Measurements from ENCODE around the gene DLG2. TPM values are rescaled to one million over a fixed set of nuclear protein-coding genes. Genes with fewer than 3 reads are reported as not detected.

DLG2 gene
- total and polyA plus RNA-seq, 2 donors = 4.8 to 6.6 TPM

GRCh38 chr11:84034484-84034883 is 1592.7 kb downstream of the DLG2 start:
- no peak for DNase-seq (ENCODE audit: low read depth in 6 of 9, low spot score in 9 of 9)
- H3K27ac ChIP-seq (ENCODE audit: low read depth in 1 of 2, low read length in 1 of 2) = no peak overlapping the region
- no peak overlapping the region for H3K4me3 ChIP-seq (ENCODE audit: low read length in 2 of 2)
- no peaks in the 10 kb centered on the region for H3K36me3 ChIP-seq (ENCODE audit: control insufficient read depth in 2 of 2, insufficient read depth in 2 of 2, low read length in 1 of 2)
- no peaks in the 10 kb centered on the region for H3K4me1 ChIP-seq (ENCODE audit: control insufficient read depth in 2 of 2, insufficient read depth in 2 of 2, low read length in 2 of 2)
- no peaks in the 10 kb centered on the region for H3K27me3 ChIP-seq (ENCODE audit: control insufficient read depth in 2 of 2, insufficient read depth in 1 of 2, low read length in 1 of 2)
- no peaks in the 10 kb centered on the region for H3K9me3 ChIP-seq (ENCODE audit: control insufficient read depth in 2 of 2, insufficient read depth in 1 of 2, low read length in 1 of 2)

GRCh38 chr11:84024266-84024665 is 1602.9 kb downstream of the DLG2 start:
- no peaks in the 10 kb centered on the region for H3K36me3 ChIP-seq (ENCODE audit: control insufficient read depth in 2 of 2, insufficient read depth in 2 of 2, low read length in 1 of 2)
- no peaks in the 10 kb centered on the region for H3K27me3 ChIP-seq (ENCODE audit: control insufficient read depth in 2 of 2, insufficient read depth in 1 of 2, low read length in 1 of 2)
- no peaks in the 10 kb centered on the region for H3K9me3 ChIP-seq (ENCODE audit: control insufficient read depth in 2 of 2, insufficient read depth in 1 of 2, low read length in 1 of 2)
- no peak overlapping the region for H3K27ac ChIP-seq (ENCODE audit: low read depth in 1 of 2, low read length in 1 of 2)
- DNase-seq (ENCODE audit: low read depth in 6 of 9, low spot score in 9 of 9) = no peak
- no peaks in the 10 kb centered on the region for H3K4me1 ChIP-seq (ENCODE audit: control insufficient read depth in 2 of 2, insufficient read depth in 2 of 2, low read length in 2 of 2)
- no peak overlapping the region for H3K4me3 ChIP-seq (ENCODE audit: low read length in 2 of 2)
- 96% methylated on average over 1 of the region's 1 CpG for WGBS

GRCh38 chr11:84022695-84023094 is 1604.4 kb downstream of the DLG2 start:
- no peak overlapping the region for H3K4me3 ChIP-seq (ENCODE audit: low read length in 2 of 2)
- H3K36me3 ChIP-seq (ENCODE audit: control insufficient read depth in 2 of 2, insufficient read depth in 2 of 2, low read length in 1 of 2) = no peaks in the 10 kb centered on the region
- H3K27me3 ChIP-seq (ENCODE audit: control insufficient read depth in 2 of 2, insufficient read depth in 1 of 2, low read length in 1 of 2) = no peaks in the 10 kb centered on the region
- no peaks in the 10 kb centered on the region for H3K4me1 ChIP-seq (ENCODE audit: control insufficient read depth in 2 of 2, insufficient read depth in 2 of 2, low read length in 2 of 2)
- no peaks in the 10 kb centered on the region for H3K9me3 ChIP-seq (ENCODE audit: control insufficient read depth in 2 of 2, insufficient read depth in 1 of 2, low read length in 1 of 2)
- H3K27ac ChIP-seq (ENCODE audit: low read depth in 1 of 2, low read length in 1 of 2) = no peak overlapping the region
- no peak for DNase-seq (ENCODE audit: low read depth in 6 of 9, low spot score in 9 of 9)

- Histone ChIP-seq H3K27me3 (ENCODE audit: control insufficient read depth in 2 of 2, insufficient read depth in 1 of 2, low read length in 1 of 2) (no peaks in the 10 kb centered on the region), H3K9me3 (ENCODE audit: control insufficient read depth in 2 of 2, insufficient read depth in 1 of 2, low read length in 1 of 2) (no peaks in the 10 kb centered on the region), H3K4me3 (ENCODE audit: low read length in 2 of 2) (no peak overlapping the region), H3K27ac (ENCODE audit: low read depth in 1 of 2, low read length in 1 of 2) (no peak overlapping the region), H3K4me1 (ENCODE audit: control insufficient read depth in 2 of 2, insufficient read depth in 2 of 2, low read length in 2 of 2) (no peaks in the 10 kb centered on the region), H3K36me3 (ENCODE audit: control insufficient read depth in 2 of 2, insufficient read depth in 2 of 2, low read length in 1 of 2) (no peaks in the 10 kb centered on the region)
- no peak for DNase-seq (ENCODE audit: low read depth in 6 of 9, low spot score in 9 of 9)
- 32% methylated on average over 1 of the region's 1 CpG for WGBS
Observed at GRCh38 chr11:84022201-84022600, 1604.9 kb downstream of the DLG2 start.

GRCh38 chr11:84021291-84021690 is 1605.9 kb downstream of the DLG2 start:
- Histone ChIP-seq H3K36me3 (ENCODE audit: control insufficient read depth in 2 of 2, insufficient read depth in 2 of 2, low read length in 1 of 2) (no peaks in the 10 kb centered on the region), H3K4me1 (ENCODE audit: control insufficient read depth in 2 of 2, insufficient read depth in 2 of 2, low read length in 2 of 2) (no peaks in the 10 kb centered on the region), H3K27me3 (ENCODE audit: control insufficient read depth in 2 of 2, insufficient read depth in 1 of 2, low read length in 1 of 2) (no peaks in the 10 kb centered on the region), H3K4me3 (ENCODE audit: low read length in 2 of 2) (no peak overlapping the region), H3K27ac (ENCODE audit: low read depth in 1 of 2, low read length in 1 of 2) (no peak overlapping the region), H3K9me3 (ENCODE audit: control insufficient read depth in 2 of 2, insufficient read depth in 1 of 2, low read length in 1 of 2) (no peaks in the 10 kb centered on the region)
- 80% methylated on average over 2 of the region's 2 CpGs for WGBS
- DNase-seq (ENCODE audit: low read depth in 6 of 9, low spot score in 9 of 9) = no peak

GRCh38 chr11:84019571-84020194 is 1607.5 kb downstream of the DLG2 start:
- no peak for DNase-seq (ENCODE audit: low read depth in 6 of 9, low spot score in 9 of 9)
- H3K4me3 ChIP-seq (ENCODE audit: low read length in 2 of 2) = no peak overlapping the region
- H3K27ac ChIP-seq (ENCODE audit: low read depth in 1 of 2, low read length in 1 of 2) = no peak overlapping the region
- no peaks in the 10 kb centered on the region for H3K9me3 ChIP-seq (ENCODE audit: control insufficient read depth in 2 of 2, insufficient read depth in 1 of 2, low read length in 1 of 2)
- no peaks in the 10 kb centered on the region for H3K36me3 ChIP-seq (ENCODE audit: control insufficient read depth in 2 of 2, insufficient read depth in 2 of 2, low read length in 1 of 2)
- no peaks in the 10 kb centered on the region for H3K27me3 ChIP-seq (ENCODE audit: control insufficient read depth in 2 of 2, insufficient read depth in 1 of 2, low read length in 1 of 2)
- H3K4me1 ChIP-seq (ENCODE audit: control insufficient read depth in 2 of 2, insufficient read depth in 2 of 2, low read length in 2 of 2) = no peaks in the 10 kb centered on the region
- 88% methylated on average over 5 of the region's 5 CpGs for WGBS

GRCh38 chr11:84014539-84014938 is 1612.6 kb downstream of the DLG2 start:
- Histone ChIP-seq H3K27ac (ENCODE audit: low read depth in 1 of 2, low read length in 1 of 2) (no peak overlapping the region), H3K4me1 (ENCODE audit: control insufficient read depth in 2 of 2, insufficient read depth in 2 of 2, low read length in 2 of 2) (no peaks in the 10 kb centered on the region), H3K27me3 (ENCODE audit: control insufficient read depth in 2 of 2, insufficient read depth in 1 of 2, low read length in 1 of 2) (no peaks in the 10 kb centered on the region), H3K4me3 (ENCODE audit: low read length in 2 of 2) (no peak overlapping the region), H3K9me3 (ENCODE audit: control insufficient read depth in 2 of 2, insufficient read depth in 1 of 2, low read length in 1 of 2) (no peaks in the 10 kb centered on the region), H3K36me3 (ENCODE audit: control insufficient read depth in 2 of 2, insufficient read depth in 2 of 2, low read length in 1 of 2) (no peaks in the 10 kb centered on the region)
- no peak for DNase-seq (ENCODE audit: low read depth in 6 of 9, low spot score in 9 of 9)
- 91% methylated on average over 3 of the region's 3 CpGs for WGBS

GRCh38 chr11:84012171-84012826 is 1614.8 kb downstream of the DLG2 start:
- WGBS = 82% methylated on average over 4 of the region's 4 CpGs
- no peak overlapping the region for H3K27ac ChIP-seq (ENCODE audit: low read depth in 1 of 2, low read length in 1 of 2)

GRCh38 chr11:84003181-84003580 is 1624.0 kb downstream of the DLG2 start:
- H3K27me3 ChIP-seq (ENCODE audit: control insufficient read depth in 2 of 2, insufficient read depth in 1 of 2, low read length in 1 of 2) = no peaks in the 10 kb centered on the region
- no peaks in the 10 kb centered on the region for H3K36me3 ChIP-seq (ENCODE audit: control insufficient read depth in 2 of 2, insufficient read depth in 2 of 2, low read length in 1 of 2)
- H3K4me3 ChIP-seq (ENCODE audit: low read length in 2 of 2) = no peak overlapping the region
- H3K27ac ChIP-seq (ENCODE audit: low read depth in 1 of 2, low read length in 1 of 2) = no peak overlapping the region
- H3K4me1 ChIP-seq (ENCODE audit: control insufficient read depth in 2 of 2, insufficient read depth in 2 of 2, low read length in 2 of 2) = no peaks in the 10 kb centered on the region
- H3K9me3 ChIP-seq (ENCODE audit: control insufficient read depth in 2 of 2, insufficient read depth in 1 of 2, low read length in 1 of 2) = peaks cover 0 to 16% of the 10 kb centered on the region in 2 donors
- no peak for DNase-seq (ENCODE audit: low read depth in 6 of 9, low spot score in 9 of 9)

More at GRCh38 chr11:84012171-84012826, 1614.8 kb downstream of the DLG2 start:
- Histone ChIP-seq H3K4me1 (ENCODE audit: control insufficient read depth in 2 of 2, insufficient read depth in 2 of 2, low read length in 2 of 2) (no peaks in the 10 kb centered on the region), H3K9me3 (ENCODE audit: control insufficient read depth in 2 of 2, insufficient read depth in 1 of 2, low read length in 1 of 2) (no peaks in the 10 kb centered on the region), H3K27me3 (ENCODE audit: control insufficient read depth in 2 of 2, insufficient read depth in 1 of 2, low read length in 1 of 2) (no peaks in the 10 kb centered on the region), H3K4me3 (ENCODE audit: low read length in 2 of 2) (no peak overlapping the region), H3K36me3 (ENCODE audit: control insufficient read depth in 2 of 2, insufficient read depth in 2 of 2, low read length in 1 of 2) (no peaks in the 10 kb centered on the region)
- DNase-seq (ENCODE audit: low read depth in 6 of 9, low spot score in 9 of 9) = no peak

Data from thymus (tissue), 11 donors.